Nephron (organoid): ENCODE measurements around the gene CSMD2.

Experiments
- H3K27ac Mint-ChIP-seq, 3 experiments: 2 replicates each; pipeline ENCODE4 v1.8.0; 2020; ENCODE audit warnings: mixed read lengths in 3 of 3, mild to moderate bottlenecking in 2 of 3, moderate library complexity in 1 of 3
- H3K27me3 Mint-ChIP-seq: 2 replicates; pipeline ENCODE4 v1.8.0; 2021; ENCODE audit warnings: low read depth, mild to moderate bottlenecking, moderate library complexity, mixed read lengths
- H3K36me3 Mint-ChIP-seq: 2 replicates; pipeline ENCODE4 v1.8.0; 2020; ENCODE audit warnings: low read depth, mixed read lengths
- H3K4me1 Mint-ChIP-seq: 2 replicates; pipeline ENCODE4 v1.8.0; 2020; ENCODE audit warnings: mixed read lengths
- H3K4me3 Mint-ChIP-seq, 3 experiments: 2 replicates each; pipeline ENCODE4 v1.8.0; 2020; ENCODE audit warnings: mild to moderate bottlenecking in 3 of 3, mixed read lengths in 3 of 3, moderate library complexity in 2 of 3
- H3K9me3 Mint-ChIP-seq: 2 replicates; pipeline ENCODE4 v1.8.0; 2020; ENCODE audit warnings: mixed read lengths
- TF ChIP-seq, protein P1 (sequence below), 3 experiments: fragments of 200-600 bp; sonication (generic); IDR thresholded peaks; one replicate each; pipeline ENCODE4 v1.5.0; 2021; ENCODE audit warnings: antibody characterized with exemption in 3 of 3; ENCODE audit not compliant: unreplicated experiment in 3 of 3

The CSMD2 gene

DNA sequence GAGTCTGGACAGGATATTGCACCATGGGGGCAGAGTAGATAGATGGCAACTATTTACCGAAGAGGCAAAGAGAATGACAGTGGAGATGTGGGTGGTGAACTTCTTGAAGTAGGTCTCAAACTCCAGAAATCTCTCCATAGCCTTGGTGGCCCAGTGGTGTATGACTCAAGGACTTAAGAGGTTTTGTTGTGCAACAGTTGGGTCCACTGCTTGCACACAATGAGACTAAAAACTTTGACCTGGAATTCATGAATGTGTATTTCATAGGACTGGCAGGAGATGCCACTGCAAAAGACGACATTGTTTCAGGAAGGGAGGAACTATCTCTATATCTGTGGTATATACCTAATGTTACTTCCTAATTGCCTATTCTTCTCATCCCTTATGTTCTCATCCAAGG lies 616.7 kb downstream of the CSMD2 start:
- Mint-ChIP-seq H3K36me3 (no peaks in the 10 kb centered on the region), H3K4me1 (no peaks in the 10 kb centered on the region), H3K4me3 (no peak overlapping the region), H3K27ac (no peak overlapping the region), H3K27me3 (peaks cover 11% of the 10 kb centered on the region), H3K9me3 (peaks cover 24% of the 10 kb centered on the region)
- TF ChIP-seq, protein P1, sequence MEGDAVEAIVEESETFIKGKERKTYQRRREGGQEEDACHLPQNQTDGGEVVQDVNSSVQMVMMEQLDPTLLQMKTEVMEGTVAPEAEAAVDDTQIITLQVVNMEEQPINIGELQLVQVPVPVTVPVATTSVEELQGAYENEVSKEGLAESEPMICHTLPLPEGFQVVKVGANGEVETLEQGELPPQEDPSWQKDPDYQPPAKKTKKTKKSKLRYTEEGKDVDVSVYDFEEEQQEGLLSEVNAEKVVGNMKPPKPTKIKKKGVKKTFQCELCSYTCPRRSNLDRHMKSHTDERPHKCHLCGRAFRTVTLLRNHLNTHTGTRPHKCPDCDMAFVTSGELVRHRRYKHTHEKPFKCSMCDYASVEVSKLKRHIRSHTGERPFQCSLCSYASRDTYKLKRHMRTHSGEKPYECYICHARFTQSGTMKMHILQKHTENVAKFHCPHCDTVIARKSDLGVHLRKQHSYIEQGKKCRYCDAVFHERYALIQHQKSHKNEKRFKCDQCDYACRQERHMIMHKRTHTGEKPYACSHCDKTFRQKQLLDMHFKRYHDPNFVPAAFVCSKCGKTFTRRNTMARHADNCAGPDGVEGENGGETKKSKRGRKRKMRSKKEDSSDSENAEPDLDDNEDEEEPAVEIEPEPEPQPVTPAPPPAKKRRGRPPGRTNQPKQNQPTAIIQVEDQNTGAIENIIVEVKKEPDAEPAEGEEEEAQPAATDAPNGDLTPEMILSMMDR (IDR thresholded peaks at IDR 0.05; ENCODE audit: unreplicated experiment in 3 of 3), result no peak

DNA sequence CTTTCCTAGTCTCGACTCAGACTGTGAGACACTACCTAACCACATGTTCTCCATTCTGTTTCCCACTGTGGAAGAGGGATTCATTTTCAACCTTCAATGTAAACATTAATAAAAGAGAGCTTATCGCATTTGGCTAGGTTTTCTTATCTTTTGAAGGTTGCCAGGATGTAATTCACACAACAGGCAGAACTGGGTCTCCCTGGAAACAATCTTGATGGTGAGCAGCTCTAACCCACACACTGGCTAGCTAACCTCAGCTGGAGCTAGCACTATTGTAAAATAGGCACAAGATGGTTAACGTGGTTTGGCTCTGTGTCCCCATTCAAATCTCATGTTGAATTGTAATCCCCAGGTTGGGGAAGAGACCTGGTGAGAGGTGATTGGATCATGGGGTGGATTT lies 617.5 kb downstream of the CSMD2 start:
- H3K36me3 Mint-ChIP-seq, result no peaks in the 10 kb centered on the region
- no peak overlapping the region for H3K27ac Mint-ChIP-seq
- H3K4me3 Mint-ChIP-seq, result no peak overlapping the region
- H3K9me3 Mint-ChIP-seq, result peaks cover 18% of the 10 kb centered on the region
- no peaks in the 10 kb centered on the region for H3K4me1 Mint-ChIP-seq
- TF ChIP-seq, protein P1 (IDR thresholded peaks at IDR 0.05; ENCODE audit: unreplicated experiment in 3 of 3), result no peak
- peaks cover 9% of the 10 kb centered on the region for H3K27me3 Mint-ChIP-seq

DNA sequence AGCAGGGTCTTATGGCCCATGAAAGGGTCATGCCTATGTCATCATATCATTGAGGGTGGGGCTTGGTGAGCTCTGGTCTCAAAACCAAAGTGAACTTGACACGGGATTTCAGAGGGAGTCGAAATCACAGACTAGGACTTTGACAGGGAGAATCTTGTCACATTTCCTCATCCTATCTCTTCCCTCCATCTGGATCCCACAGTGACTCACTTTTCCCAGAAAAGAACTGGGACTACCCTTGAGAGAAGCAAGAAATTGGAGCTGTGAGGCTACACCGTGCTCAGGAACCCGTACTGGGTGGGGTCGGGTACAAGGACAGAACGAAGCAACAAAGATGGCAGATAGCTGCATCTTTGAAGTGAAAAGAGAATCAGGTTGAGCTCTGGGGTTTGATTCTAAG lies 623.1 kb downstream of the CSMD2 start:
- TF ChIP-seq, protein P1 (IDR thresholded peaks at IDR 0.05; ENCODE audit: unreplicated experiment in 3 of 3), result no peak
- H3K27me3 Mint-ChIP-seq, result peaks cover 3% of the 10 kb centered on the region
- no peaks in the 10 kb centered on the region for H3K36me3 Mint-ChIP-seq
- H3K4me3 Mint-ChIP-seq, result no peak overlapping the region
- H3K27ac Mint-ChIP-seq, result no peak overlapping the region
- no peaks in the 10 kb centered on the region for H3K9me3 Mint-ChIP-seq
- no peaks in the 10 kb centered on the region for H3K4me1 Mint-ChIP-seq

DNA sequence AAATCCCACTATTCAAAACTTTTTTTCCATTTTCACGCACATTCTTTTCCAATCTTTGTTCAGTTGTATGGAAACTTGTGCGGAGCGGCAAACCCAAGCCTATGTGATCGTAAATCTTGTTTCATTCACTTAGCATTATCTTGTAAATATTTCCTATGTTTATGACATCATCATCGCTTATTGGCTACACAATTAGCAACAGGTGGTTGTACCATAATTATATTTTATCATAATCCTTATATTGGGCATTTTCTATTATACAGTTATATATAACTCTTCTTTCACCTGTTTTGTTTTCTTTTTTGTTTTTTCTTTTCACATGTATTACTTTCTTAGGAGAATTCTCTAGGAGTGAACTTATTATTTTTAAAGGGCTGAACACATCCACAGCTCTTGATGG lies 627.1 kb downstream of the CSMD2 start:
- TF ChIP-seq, protein P1 (IDR thresholded peaks at IDR 0.05; ENCODE audit: unreplicated experiment in 3 of 3), result no peak
- H3K27me3 Mint-ChIP-seq, result peaks cover 3% of the 10 kb centered on the region
- H3K9me3 Mint-ChIP-seq, result no peaks in the 10 kb centered on the region
- no peaks in the 10 kb centered on the region for H3K36me3 Mint-ChIP-seq
- no peak overlapping the region for H3K4me3 Mint-ChIP-seq
- H3K27ac Mint-ChIP-seq, result no peak overlapping the region
- H3K4me1 Mint-ChIP-seq, result no peaks in the 10 kb centered on the region

DNA sequence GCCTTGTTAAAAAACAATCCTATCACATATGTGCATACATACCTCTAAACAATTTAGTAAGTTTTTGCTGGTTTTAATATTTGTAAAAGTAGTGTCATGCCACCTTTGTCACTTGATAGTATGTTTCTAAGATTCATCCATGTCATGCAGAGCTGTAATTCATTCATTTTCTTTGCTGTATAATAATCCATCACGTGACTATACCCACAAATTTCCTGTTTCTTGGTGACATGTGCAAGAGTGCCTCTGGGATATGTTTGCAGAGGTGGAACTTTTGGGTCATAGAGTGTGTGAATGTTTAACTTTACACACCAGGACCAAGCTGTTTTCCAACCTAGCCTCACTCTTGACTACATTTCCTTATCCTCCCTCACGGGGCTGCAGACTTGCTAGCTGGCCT lies 629.7 kb downstream of the CSMD2 start:
- H3K27ac Mint-ChIP-seq, result no peak overlapping the region
- no peaks in the 10 kb centered on the region for H3K36me3 Mint-ChIP-seq
- peaks cover 3% of the 10 kb centered on the region for H3K27me3 Mint-ChIP-seq
- no peaks in the 10 kb centered on the region for H3K9me3 Mint-ChIP-seq
- H3K4me3 Mint-ChIP-seq, result no peak overlapping the region
- TF ChIP-seq, protein P1 (IDR thresholded peaks at IDR 0.05; ENCODE audit: unreplicated experiment in 3 of 3), result no peak
- no peaks in the 10 kb centered on the region for H3K4me1 Mint-ChIP-seq

DNA sequence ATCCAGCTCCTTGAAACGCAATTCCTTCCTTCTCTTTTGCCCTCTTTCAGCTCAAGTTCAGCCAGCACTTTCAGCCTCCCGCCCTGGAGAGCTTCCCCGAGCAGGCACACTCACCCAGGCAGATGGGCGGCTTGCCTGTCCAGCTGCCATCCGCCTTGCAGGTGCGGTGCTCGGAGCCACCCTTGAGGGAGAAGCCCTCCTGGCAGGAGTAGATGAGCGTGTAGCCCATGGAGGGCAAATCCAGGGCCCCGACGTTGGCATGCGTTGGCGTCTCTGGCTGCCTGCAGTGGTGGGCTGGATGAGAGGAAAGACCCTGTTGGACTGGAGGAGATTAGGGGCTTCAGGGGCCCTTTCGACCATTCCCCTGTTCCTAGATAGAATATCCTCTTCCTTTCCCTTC lies 632.1 kb downstream of the CSMD2 start:
- Mint-ChIP-seq H3K4me3 (no peak overlapping the region), H3K27ac (no peak overlapping the region)
- TF ChIP-seq, protein P1 (IDR thresholded peaks at IDR 0.05; ENCODE audit: unreplicated experiment in 3 of 3), result no peak

More for the DNA sequence above, 632.1 kb downstream of the CSMD2 start:
- H3K27me3 Mint-ChIP-seq, result peaks cover 3% of the 10 kb centered on the region
- H3K9me3 Mint-ChIP-seq, result no peaks in the 10 kb centered on the region
- H3K4me1 Mint-ChIP-seq, result no peaks in the 10 kb centered on the region
- no peaks in the 10 kb centered on the region for H3K36me3 Mint-ChIP-seq
